ENCODE results near the gene STAG2.

- no peak for TF ChIP-seq CTCF (IDR thresholded peaks at IDR 0.05 in 2 of 3, conservative IDR thresholded peaks at IDR 0.05 in 1 of 3; ENCODE audit: borderline replicate concordance in 1 of 3, insufficient read depth in 1 of 3, low read depth in 2 of 3, low read length in 2 of 3)
- TF ChIP-seq ZBTB33 (IDR thresholded peaks at IDR 0.05; ENCODE audit: extremely low read depth, insufficient replicate concordance, low read length) = no peak
- TF ChIP-seq EZH2 (IDR thresholded peaks at IDR 0.05) = no peak
- no peak for TF ChIP-seq SP1 (IDR thresholded peaks at IDR 0.05; ENCODE audit: low read depth)
Measured at GRCh38 chrX:123990169-123990568, 28.7 kb downstream of the STAG2 start.

Data from HCT116 (cell line).